Effector memory CD4-positive, alpha-beta T cell (primary cell): ENCODE results near the gene RYR1.
"Not testable (repeated sequence)": the region's sequence is repeated elsewhere in the genome, so short reads cannot be mapped to it uniquely, and the experiment has no call there.

Experiments used
- DNase-seq, 3 donors: peaks; one replicate each; pipeline ENCODE4 v3.0.0-alpha.2; 2020
- H3K27ac ChIP-seq: 2 replicates; pipeline ENCODE4 v1.7.0; 2013; ENCODE audit warnings: mild to moderate bottlenecking, low read length, moderate library complexity; ENCODE audit not compliant: insufficient read depth, poor library complexity, severe bottlenecking
- H3K27me3 ChIP-seq: replicated peaks from 2 replicates; pipeline ENCODE4 v1.7.0; 2013; ENCODE audit warnings: mild to moderate bottlenecking, low read length; ENCODE audit not compliant: insufficient read depth, control insufficient read depth, poor library complexity, severe bottlenecking
- H3K36me3 ChIP-seq: 2 replicates; pipeline ENCODE4 v1.7.0; 2013; ENCODE audit warnings: mild to moderate bottlenecking, low read length, moderate library complexity; ENCODE audit not compliant: control insufficient read depth, insufficient read depth
- H3K4me1 ChIP-seq: 2 replicates; pipeline ENCODE4 v1.7.0; 2013; ENCODE audit warnings: low read length, mild to moderate bottlenecking; ENCODE audit not compliant: control insufficient read depth, insufficient read depth, poor library complexity, severe bottlenecking
- H3K4me3 ChIP-seq: 2 replicates; pipeline ENCODE4 v1.7.0; 2013; ENCODE audit warnings: low read length, low read depth, mild to moderate bottlenecking; ENCODE audit not compliant: insufficient read depth, poor library complexity, severe bottlenecking
- H3K9me3 ChIP-seq: 2 replicates; pipeline ENCODE4 v1.7.0; 2013; ENCODE audit warnings: mild to moderate bottlenecking, low read length, moderate library complexity; ENCODE audit not compliant: control insufficient read depth

Gene RYR1

DNA sequence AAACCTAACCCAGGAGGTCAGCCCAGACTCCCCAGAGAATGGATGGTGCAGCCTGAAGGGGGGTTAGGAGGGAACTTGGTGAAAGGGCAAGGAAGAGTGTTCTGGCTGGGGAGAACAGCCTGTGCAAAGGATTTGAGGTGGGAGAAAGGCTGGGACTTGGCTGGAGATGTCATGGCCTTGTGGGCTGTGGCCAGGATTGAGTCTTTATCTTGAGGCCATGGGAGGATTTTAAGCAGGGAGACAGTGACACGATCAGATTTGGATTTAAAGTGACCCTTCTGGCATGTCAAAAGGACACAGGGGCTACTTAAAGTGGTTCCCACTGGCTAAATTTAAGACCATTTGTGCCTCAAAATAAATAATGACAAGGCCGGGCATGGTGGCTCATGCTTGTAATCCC lies 154.6 kb downstream of the RYR1 start:
- H3K36me3 ChIP-seq, result peaks cover 15% of the 10 kb centered on the region
- no peak overlapping the region for H3K4me3 ChIP-seq
- no peaks in the 10 kb centered on the region for H3K9me3 ChIP-seq
- H3K4me1 ChIP-seq, result no peaks in the 10 kb centered on the region
- no peaks in the 10 kb centered on the region for H3K27me3 ChIP-seq
- no peak for DNase-seq
- no peak overlapping the region for H3K27ac ChIP-seq

DNA sequence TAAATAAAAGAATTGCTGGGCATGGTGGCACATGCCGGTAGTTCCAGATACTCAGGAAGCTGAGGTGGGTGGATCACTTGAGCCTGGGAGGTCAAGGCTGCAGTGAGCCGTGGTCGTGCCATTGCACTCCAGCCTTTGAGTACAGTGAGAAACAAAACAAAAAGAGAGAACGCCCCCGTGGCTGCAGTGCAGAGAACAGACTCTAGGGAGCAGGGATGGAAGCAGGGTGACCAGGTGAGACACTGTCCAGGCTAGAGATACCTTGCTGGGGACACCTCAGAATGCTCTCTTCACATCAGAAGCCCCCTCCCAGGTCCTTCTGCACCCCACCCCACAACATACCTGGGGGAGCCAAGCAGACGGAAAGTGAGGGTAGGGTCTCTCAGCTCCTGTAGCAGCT lies 159.4 kb downstream of the RYR1 start:
- no peaks in the 10 kb centered on the region for H3K27me3 ChIP-seq
- H3K9me3 ChIP-seq, result no peaks in the 10 kb centered on the region
- DNase-seq, result no peak
- H3K36me3 ChIP-seq, result peaks cover 45% of the 10 kb centered on the region
- no peak overlapping the region for H3K27ac ChIP-seq
- H3K4me3 ChIP-seq, result no peak overlapping the region
- no peaks in the 10 kb centered on the region for H3K4me1 ChIP-seq

DNA sequence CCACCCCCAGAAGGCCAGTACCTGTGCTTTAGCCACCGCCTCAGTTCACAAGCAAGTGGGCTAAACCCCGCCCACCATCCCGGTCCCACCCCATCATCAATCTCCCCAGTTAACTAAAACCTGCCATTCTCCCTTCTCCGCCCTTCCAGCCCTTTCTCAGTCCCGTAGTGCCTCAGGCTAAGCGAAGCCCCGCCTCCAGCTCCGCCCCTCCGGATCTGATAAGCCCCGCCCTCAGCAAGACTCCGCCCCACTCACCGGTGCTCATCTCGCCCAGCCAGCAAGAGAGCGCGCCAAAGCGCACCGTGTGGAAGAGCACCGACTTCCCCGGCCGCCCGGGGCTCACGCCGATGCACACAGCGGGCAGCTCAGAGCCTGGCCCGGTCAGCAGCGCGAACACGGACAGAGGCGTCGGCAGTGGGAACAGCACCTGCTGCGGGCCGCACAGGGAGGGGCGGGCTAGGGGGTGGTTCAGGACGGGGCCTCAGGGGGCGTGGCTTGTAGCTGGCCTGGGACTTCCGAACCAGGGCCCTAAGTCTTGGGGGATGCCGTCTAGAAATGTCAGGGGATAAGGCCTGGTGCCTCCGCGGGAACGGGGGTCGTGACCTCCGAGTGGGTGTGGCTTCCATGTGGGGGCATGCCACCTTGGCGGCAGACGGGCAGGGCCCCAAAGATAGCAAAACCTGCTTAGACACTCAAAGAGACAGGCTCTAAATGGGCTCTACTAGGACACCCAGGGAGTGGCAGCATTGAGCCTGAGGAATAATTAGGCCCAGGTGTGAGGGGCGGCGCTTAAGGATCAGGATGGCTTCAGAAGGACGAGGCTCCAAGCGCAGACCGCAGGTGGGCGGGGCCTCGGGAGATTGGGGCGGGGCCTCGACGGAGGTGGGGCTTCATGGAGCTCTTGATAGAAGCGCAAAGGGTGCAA lies 162.8 kb downstream of the RYR1 start:
- H3K4me1 ChIP-seq, result no peaks in the 10 kb centered on the region
- peaks cover 51% of the 10 kb centered on the region for H3K36me3 ChIP-seq
- H3K27ac ChIP-seq, result no peak overlapping the region
- no peak overlapping the region for H3K4me3 ChIP-seq
- H3K9me3 ChIP-seq, result no peaks in the 10 kb centered on the region
- DNase-seq, result peak in 1 of 3 donors; percentile 12
- no peaks in the 10 kb centered on the region for H3K27me3 ChIP-seq

DNA sequence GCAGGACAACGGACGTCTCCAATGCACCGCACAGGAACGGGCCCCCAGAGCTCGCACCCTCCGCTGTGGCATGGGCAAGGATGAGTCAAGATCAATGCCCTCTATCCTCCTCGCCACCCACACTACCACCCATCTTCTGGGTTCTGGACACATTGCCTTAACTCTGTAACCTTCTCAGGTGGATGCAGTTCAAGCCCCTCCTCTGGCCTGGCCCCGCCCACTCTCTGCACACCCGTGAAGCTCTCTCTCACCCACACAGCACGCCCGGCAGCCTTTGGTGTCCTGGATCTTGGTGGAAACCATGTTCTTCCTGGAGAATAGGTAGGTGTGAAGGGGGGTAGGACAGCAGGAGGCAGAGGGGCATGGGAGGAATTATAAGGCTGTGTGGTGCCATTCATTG lies 163.6 kb downstream of the RYR1 start:
- Histone ChIP-seq H3K27ac (no peak overlapping the region), H3K4me1 (no peaks in the 10 kb centered on the region), H3K36me3 (peaks cover 51% of the 10 kb centered on the region), H3K4me3 (no peak overlapping the region), H3K27me3 (no peaks in the 10 kb centered on the region), H3K9me3 (no peaks in the 10 kb centered on the region)
- DNase-seq, result no peak

DNA sequence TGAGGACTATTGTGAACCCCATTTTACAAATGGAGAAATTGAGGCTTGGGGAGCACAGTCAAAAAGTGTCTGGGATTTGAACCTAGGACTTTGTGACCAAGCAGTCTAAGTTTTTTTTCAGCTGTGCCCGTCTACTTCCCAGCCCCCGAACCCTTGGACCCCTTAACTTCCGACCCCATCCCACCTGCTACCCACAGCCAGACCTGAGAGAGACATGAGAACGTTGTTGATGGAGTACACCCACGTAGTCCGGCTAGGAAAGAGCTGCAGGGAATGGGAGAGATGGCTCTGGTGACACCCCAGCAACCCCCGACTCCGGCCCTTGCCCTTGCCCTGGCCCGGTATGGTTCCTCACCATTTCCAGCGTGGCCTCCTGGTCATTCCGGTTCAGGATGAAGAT lies 166.2 kb downstream of the RYR1 start:
- peaks cover 35% of the 10 kb centered on the region for H3K36me3 ChIP-seq
- no peak overlapping the region for H3K27ac ChIP-seq
- H3K9me3 ChIP-seq, result no peaks in the 10 kb centered on the region
- H3K4me3 ChIP-seq, result no peak overlapping the region
- no peak for DNase-seq
- H3K4me1 ChIP-seq, result no peaks in the 10 kb centered on the region
- no peaks in the 10 kb centered on the region for H3K27me3 ChIP-seq

DNA sequence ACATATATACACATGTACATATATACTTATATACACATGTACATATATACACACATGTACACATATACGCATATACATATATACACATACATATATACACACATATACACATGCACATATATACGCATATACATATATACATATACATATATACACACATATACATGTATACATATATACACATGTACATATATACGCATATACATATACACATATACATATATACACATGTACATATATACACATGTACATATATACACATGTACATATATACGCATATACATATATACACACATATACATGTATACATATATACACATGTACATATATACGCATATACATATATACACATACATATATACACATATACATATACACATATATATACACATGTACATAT lies 169.4 kb downstream of the RYR1 start:
- not testable (repeated sequence) for H3K9me3 ChIP-seq, H3K27ac ChIP-seq, H3K27me3 ChIP-seq, H3K4me1 ChIP-seq, H3K4me3 ChIP-seq, DNase-seq
- H3K36me3 ChIP-seq, result peaks cover 38% of the 10 kb centered on the region

DNA sequence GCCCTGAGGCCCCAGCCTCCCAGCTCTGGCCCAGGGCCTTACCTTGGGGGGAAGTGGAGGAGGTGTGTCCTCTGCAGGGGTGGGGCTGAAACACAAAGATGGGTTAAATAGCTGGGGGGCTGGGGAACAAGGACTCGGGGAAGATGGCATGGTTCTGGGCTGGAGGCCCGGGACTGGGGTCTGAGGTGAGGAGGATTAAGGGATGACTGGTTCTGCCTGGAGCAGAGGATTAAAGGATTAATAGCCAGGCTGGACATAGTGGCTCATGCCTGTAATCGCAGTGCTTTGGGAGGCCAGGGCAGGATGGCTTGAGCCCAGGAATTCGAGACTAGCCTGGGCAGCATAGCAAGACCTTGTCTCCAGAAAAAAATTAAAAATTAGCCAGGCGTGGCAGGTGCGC lies 172.6 kb downstream of the RYR1 start:
- H3K27me3 ChIP-seq, result no peaks in the 10 kb centered on the region
- DNase-seq, result no peak
- H3K4me3 ChIP-seq, result no peak overlapping the region
- H3K36me3 ChIP-seq, result peaks cover 51% of the 10 kb centered on the region
- H3K27ac ChIP-seq, result no peak overlapping the region
- no peaks in the 10 kb centered on the region for H3K4me1 ChIP-seq
- no peaks in the 10 kb centered on the region for H3K9me3 ChIP-seq

DNA sequence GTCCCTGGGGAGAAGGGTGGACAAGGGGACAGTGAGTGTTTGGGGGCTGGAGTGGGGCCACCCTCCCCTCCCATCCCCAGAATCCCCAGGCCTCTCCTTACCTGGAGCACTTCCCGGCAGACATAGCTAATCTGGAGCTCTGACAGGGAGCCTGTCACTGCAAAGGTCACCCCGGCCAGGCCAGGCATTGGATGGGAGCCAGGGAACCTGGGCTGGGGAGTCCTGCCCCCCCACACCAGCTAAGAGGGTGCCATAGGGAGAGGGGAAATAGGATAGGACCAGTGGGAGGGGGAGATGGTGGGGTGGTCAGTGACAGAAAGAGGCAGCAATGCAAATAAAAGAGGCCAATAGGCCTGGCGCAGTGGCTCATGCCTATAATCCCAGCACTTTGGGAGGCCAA lies 180.8 kb downstream of the RYR1 start:
- peaks cover 37% of the 10 kb centered on the region for H3K4me1 ChIP-seq
- H3K36me3 ChIP-seq, result peaks cover 36% of the 10 kb centered on the region

DNA sequence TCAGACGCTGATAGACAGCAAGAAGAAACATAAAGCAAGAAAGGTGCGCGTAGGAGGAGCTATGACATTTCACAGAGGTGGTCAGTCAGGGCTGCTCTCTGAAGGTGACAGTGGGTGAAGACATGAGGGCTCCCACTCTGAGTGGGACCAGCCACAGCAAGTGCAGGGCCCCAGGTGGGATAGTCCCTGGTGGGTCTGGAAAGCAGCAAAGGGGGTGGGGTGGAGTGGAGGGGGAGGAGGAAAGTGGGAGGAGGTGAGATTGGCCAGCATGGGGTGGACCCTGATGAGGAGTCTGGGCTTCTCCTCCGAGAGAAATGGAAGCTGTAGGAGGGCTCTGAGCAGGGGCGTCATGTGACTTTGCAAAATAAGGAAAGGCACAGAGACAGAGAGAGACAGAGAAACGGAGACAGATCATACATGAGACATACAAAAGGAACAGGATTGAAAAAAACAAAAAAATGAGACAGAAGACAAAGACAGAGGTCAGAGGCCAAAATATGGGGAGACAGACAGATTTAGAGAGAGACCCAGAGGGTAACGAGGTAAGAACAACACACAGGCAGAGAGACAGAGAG lies 181.6 kb downstream of the RYR1 start:
- Histone ChIP-seq H3K4me1 (peaks cover 44% of the 10 kb centered on the region), H3K4me3 (no peak overlapping the region), H3K9me3 (no peaks in the 10 kb centered on the region), H3K27me3 (no peaks in the 10 kb centered on the region), H3K36me3 (peaks cover 29% of the 10 kb centered on the region), H3K27ac (no peak overlapping the region)
- DNase-seq, result no peak

More for the DNA sequence above, 180.8 kb downstream of the RYR1 start:
- Histone ChIP-seq H3K4me3 (no peak overlapping the region), H3K9me3 (no peaks in the 10 kb centered on the region), H3K27me3 (no peaks in the 10 kb centered on the region), H3K27ac (no peak overlapping the region)
- no peak for DNase-seq

DNA sequence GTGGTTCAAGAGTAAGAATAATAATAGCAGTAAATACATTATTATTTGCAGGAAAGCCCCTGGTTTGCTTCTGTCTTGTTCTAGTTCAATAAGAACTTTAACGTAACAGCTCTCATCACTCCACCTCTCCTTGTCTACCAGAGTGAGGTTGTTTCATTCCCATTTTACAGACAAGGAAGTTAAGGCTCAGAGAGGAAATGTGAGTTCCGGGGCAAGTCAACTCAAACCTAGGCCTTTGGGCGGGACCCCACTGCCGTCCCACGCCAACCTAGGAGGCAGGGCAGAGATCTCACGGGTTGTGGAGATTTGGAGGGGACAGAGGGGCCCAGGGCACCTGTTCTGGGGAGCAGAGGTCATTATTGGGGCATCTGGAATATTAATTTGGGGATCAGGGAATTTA lies 182.8 kb downstream of the RYR1 start:
- DNase-seq, result no peak
- Histone ChIP-seq H3K4me3 (peak overlapping the region; percentile 85), H3K36me3 (peaks cover 31% of the 10 kb centered on the region), H3K9me3 (no peaks in the 10 kb centered on the region), H3K4me1 (peaks cover 47% of the 10 kb centered on the region), H3K27me3 (no peaks in the 10 kb centered on the region), H3K27ac (peak overlapping the region; percentile 84)
